HTR-8/SVneo (cell line): ENCODE results near the gene CDH13.
A peak's percentile ranks its signal among the peaks of the same experiment; 100 is the strongest.

Source experiments
- DNase-seq: peaks from one replicate; pipeline ENCODE4 v3.0.0; 2011; ENCODE audit warnings: low spot score, mixed read lengths; ENCODE audit not compliant: insufficient read length
- FAIRE-seq: peaks from 2 replicates; lab custom pipeline; 2011; peaks lifted over from hg19 to GRCh38; lab: Jason Lieb, UNC

CDH13 gene

GRCh38 chr16:83692224-83692623, 1065.5 kb downstream of the CDH13 start:
- FAIRE-seq (no peak), DNase-seq (no peak)

- FAIRE-seq: no peak
- no peak for DNase-seq
Measured at GRCh38 chr16:83698964-83699363, 1072.2 kb downstream of the CDH13 start.

GRCh38 chr16:83699817-83700216, 1073.0 kb downstream of the CDH13 start:
- FAIRE-seq (no peak), DNase-seq (no peak)

- FAIRE-seq: no peak
- no peak for DNase-seq
Measured at GRCh38 chr16:83700918-83701317, 1074.1 kb downstream of the CDH13 start.

GRCh38 chr16:83701494-83701893, 1074.7 kb downstream of the CDH13 start:
- FAIRE-seq (peak; percentile 48), DNase-seq (peak; percentile 43)

- FAIRE-seq (no peak), DNase-seq (no peak)
Measured at GRCh38 chr16:83704656-83705055, 1077.9 kb downstream of the CDH13 start.

GRCh38 chr16:83705856-83706255, 1079.1 kb downstream of the CDH13 start:
- DNase-seq: no peak

GRCh38 chr16:83706394-83706793, 1079.6 kb downstream of the CDH13 start:
- FAIRE-seq: no peak
- DNase-seq: no peak

More at GRCh38 chr16:83705856-83706255, 1079.1 kb downstream of the CDH13 start:
- peak; percentile 64 for FAIRE-seq

GRCh38 chr16:83711069-83711468, 1084.3 kb downstream of the CDH13 start:
- no peak for FAIRE-seq
- DNase-seq: no peak

GRCh38 chr16:83713597-83713996, 1086.8 kb downstream of the CDH13 start:
- FAIRE-seq (no peak), DNase-seq (no peak)

GRCh38 chr16:83714286-83714685, 1087.5 kb downstream of the CDH13 start:
- no peak for DNase-seq

GRCh38 chr16:83715217-83715920, 1088.6 kb downstream of the CDH13 start:
- DNase-seq: no peak
- FAIRE-seq: no peak

More at GRCh38 chr16:83714286-83714685, 1087.5 kb downstream of the CDH13 start:
- no peak for FAIRE-seq

- DNase-seq (peak; percentile 22), FAIRE-seq (no peak)
Measured at GRCh38 chr16:83717308-83717707, 1090.5 kb downstream of the CDH13 start.

- DNase-seq (peak; percentile 34), FAIRE-seq (peak; percentile 73)
Measured at GRCh38 chr16:83717814-83718213, 1091.0 kb downstream of the CDH13 start.

GRCh38 chr16:83720213-83720612, 1093.4 kb downstream of the CDH13 start:
- FAIRE-seq: peak; percentile 93
- no peak for DNase-seq

- DNase-seq (no peak), FAIRE-seq (no peak)
Measured at GRCh38 chr16:83720981-83721380, 1094.2 kb downstream of the CDH13 start.

- DNase-seq (no peak), FAIRE-seq (no peak)
Measured at GRCh38 chr16:83721676-83722075, 1094.9 kb downstream of the CDH13 start.

- no peak for FAIRE-seq
- DNase-seq: no peak
Measured at GRCh38 chr16:83722456-83723183, 1095.9 kb downstream of the CDH13 start.

- no peak for DNase-seq
- FAIRE-seq: no peak
Measured at GRCh38 chr16:83723244-83723643, 1096.5 kb downstream of the CDH13 start.

GRCh38 chr16:83723901-83724300, 1097.1 kb downstream of the CDH13 start:
- no peak for DNase-seq
- FAIRE-seq: peak; percentile 92

- FAIRE-seq (peak; percentile 13), DNase-seq (no peak)
Measured at GRCh38 chr16:83724585-83724984, 1097.8 kb downstream of the CDH13 start.
